ENCODE results near the gene PCNX3.

PCNX3 gene

GRCh38 chr11:65619281-65619928 lies 3.8 kb downstream of the PCNX3 start:
- no peak for FAIRE-seq
- no peak for DNase-seq (ENCODE audit: low spot score)

GRCh38 chr11:65620666-65621065 lies 5.1 kb downstream of the PCNX3 start:
- FAIRE-seq (no peak), DNase-seq (ENCODE audit: low spot score) (no peak)

- FAIRE-seq: no peak
- DNase-seq (ENCODE audit: low spot score): no peak
Observed at GRCh38 chr11:65621460-65621859, 5.9 kb downstream of the PCNX3 start.

- no peak for FAIRE-seq
- DNase-seq (ENCODE audit: low spot score): no peak
Observed at GRCh38 chr11:65622011-65622410, 6.4 kb downstream of the PCNX3 start.

- FAIRE-seq (no peak), DNase-seq (ENCODE audit: low spot score) (no peak)
Observed at GRCh38 chr11:65623177-65623576, 7.6 kb downstream of the PCNX3 start.

- FAIRE-seq: no peak
Observed at GRCh38 chr11:65623852-65624616, 8.5 kb downstream of the PCNX3 start.

GRCh38 chr11:65624931-65625627 lies 9.5 kb downstream of the PCNX3 start:
- no peak for FAIRE-seq
- no peak for DNase-seq (ENCODE audit: low spot score)

More at GRCh38 chr11:65623852-65624616, 8.5 kb downstream of the PCNX3 start:
- DNase-seq (ENCODE audit: low spot score): no peak

GRCh38 chr11:65625628-65626342 lies 10.2 kb downstream of the PCNX3 start:
- FAIRE-seq (peak; percentile 20), DNase-seq (ENCODE audit: low spot score) (peak; percentile 20)

GRCh38 chr11:65627202-65627601 lies 11.6 kb downstream of the PCNX3 start:
- FAIRE-seq (no peak), DNase-seq (ENCODE audit: low spot score) (no peak)

- FAIRE-seq: peak; percentile 5
- no peak for DNase-seq (ENCODE audit: low spot score)
Observed at GRCh38 chr11:65629579-65629978, 14.0 kb downstream of the PCNX3 start.

- FAIRE-seq (no peak), DNase-seq (ENCODE audit: low spot score) (no peak)
Observed at GRCh38 chr11:65630215-65630614, 14.6 kb downstream of the PCNX3 start.

- no peak for FAIRE-seq
- no peak for DNase-seq (ENCODE audit: low spot score)
Observed at GRCh38 chr11:65633390-65634108, 18.0 kb downstream of the PCNX3 start.

- DNase-seq (ENCODE audit: low spot score) (no peak), FAIRE-seq (no peak)
Observed at GRCh38 chr11:65634109-65634436, 18.5 kb downstream of the PCNX3 start.

- FAIRE-seq (no peak), DNase-seq (ENCODE audit: low spot score) (no peak)
Observed at GRCh38 chr11:65634440-65634839, 18.9 kb downstream of the PCNX3 start.

GRCh38 chr11:65634905-65635731 lies 19.5 kb downstream of the PCNX3 start:
- FAIRE-seq (no peak), DNase-seq (ENCODE audit: low spot score) (no peak)

- FAIRE-seq (no peak), DNase-seq (ENCODE audit: low spot score) (no peak)
Observed at GRCh38 chr11:65636108-65637031, 20.8 kb downstream of the PCNX3 start.

GRCh38 chr11:65637032-65637557 lies 21.5 kb downstream of the PCNX3 start:
- DNase-seq (ENCODE audit: low spot score) (no peak), FAIRE-seq (no peak)

GRCh38 chr11:65637794-65638419 lies 22.3 kb downstream of the PCNX3 start, which contains the start of gene SIPA1:
Gene SIPA1, plus strand, starts transcription at chr11:65638101. Its CDS starts 2,821 bp downstream, at chr11:65640922.
- no peak for FAIRE-seq

More at GRCh38 chr11:65637794-65638419, 22.3 kb downstream of the PCNX3 start, which contains the start of gene SIPA1:
- peak; percentile 92 for DNase-seq (ENCODE audit: low spot score)

Data from urothelium cell line (cell line).